ENCODE data around the gene LYSET.
"Not testable (repeated sequence)": the region's sequence is repeated elsewhere in the genome, so short reads cannot be mapped to it uniquely, and the experiment has no call there.

LYSET gene

GRCh38 chr14:93228550-93228949 is 43.4 kb downstream of the LYSET start:
- DNase-seq (ENCODE audit: low read depth), result no peak

GRCh38 chr14:93230539-93230938 is 45.4 kb downstream of the LYSET start:
- no peak for DNase-seq (ENCODE audit: low read depth)

- no peak for DNase-seq (ENCODE audit: low read depth)
Measured at GRCh38 chr14:93231129-93231979, 46.2 kb downstream of the LYSET start.

GRCh38 chr14:93232159-93232558 is 47.0 kb downstream of the LYSET start:
- DNase-seq (ENCODE audit: low read depth), result no peak

- not testable (repeated sequence) for DNase-seq (ENCODE audit: low read depth)
Measured at GRCh38 chr14:93233078-93233477, 48.0 kb downstream of the LYSET start.

- DNase-seq (ENCODE audit: low read depth), result no peak
Measured at GRCh38 chr14:93234798-93235197, 49.7 kb downstream of the LYSET start.

Data from stimulated activated CD8-positive, alpha-beta memory T cell treated with anti-CD3 and anti-CD28 coated beads, Interleukin-12 subunit alpha, Interleukin-12 subunit beta, amount 100 ng/mL, for 1 hour (primary cell).